Gastrocnemius medialis (tissue), 4 donors: ENCODE results near the gene PLCH1.

Experiments used
- POLR2A ChIP-seq, 2 donors: fragments of 450-650 bp; IDR thresholded peaks; one replicate each; pipeline ENCODE4 v1.6.1; 2017; ENCODE audit warnings: antibody characterized with exemption in 2 of 2, mild to moderate bottlenecking in 2 of 2, moderate library complexity in 2 of 2
- TF ChIP-seq, protein P1 (sequence below), 5 experiments: fragments of 450-650 bp in 3 of 5; fragments of 200-600 bp in 2 of 5; sonication (generic) in 2 of 5; IDR thresholded peaks in 4 of 5; conservative IDR thresholded peaks in 1 of 5; 1 replicate in 4 of 5; 2 replicates in 1 of 5; pipeline ENCODE4 v1.5.1; 2016 to 2019; ENCODE audit warnings: antibody characterized with exemption in 5 of 5, mild to moderate bottlenecking in 3 of 5, moderate library complexity in 3 of 5

- TF ChIP-seq, protein P1, sequence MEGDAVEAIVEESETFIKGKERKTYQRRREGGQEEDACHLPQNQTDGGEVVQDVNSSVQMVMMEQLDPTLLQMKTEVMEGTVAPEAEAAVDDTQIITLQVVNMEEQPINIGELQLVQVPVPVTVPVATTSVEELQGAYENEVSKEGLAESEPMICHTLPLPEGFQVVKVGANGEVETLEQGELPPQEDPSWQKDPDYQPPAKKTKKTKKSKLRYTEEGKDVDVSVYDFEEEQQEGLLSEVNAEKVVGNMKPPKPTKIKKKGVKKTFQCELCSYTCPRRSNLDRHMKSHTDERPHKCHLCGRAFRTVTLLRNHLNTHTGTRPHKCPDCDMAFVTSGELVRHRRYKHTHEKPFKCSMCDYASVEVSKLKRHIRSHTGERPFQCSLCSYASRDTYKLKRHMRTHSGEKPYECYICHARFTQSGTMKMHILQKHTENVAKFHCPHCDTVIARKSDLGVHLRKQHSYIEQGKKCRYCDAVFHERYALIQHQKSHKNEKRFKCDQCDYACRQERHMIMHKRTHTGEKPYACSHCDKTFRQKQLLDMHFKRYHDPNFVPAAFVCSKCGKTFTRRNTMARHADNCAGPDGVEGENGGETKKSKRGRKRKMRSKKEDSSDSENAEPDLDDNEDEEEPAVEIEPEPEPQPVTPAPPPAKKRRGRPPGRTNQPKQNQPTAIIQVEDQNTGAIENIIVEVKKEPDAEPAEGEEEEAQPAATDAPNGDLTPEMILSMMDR (IDR thresholded peaks at IDR 0.05 in 4 of 5, conservative IDR thresholded peaks at IDR 0.05 in 1 of 5) = no peak
- no peak for TF ChIP-seq POLR2A (IDR thresholded peaks at IDR 0.05)
These were observed 336.9 kb downstream of the PLCH1 start for GRCh38 chr3:155407971-155408370.
